Amygdala (tissue), 56 donors: Measurements from ENCODE around the gene DNALI1.
"Not testable (repeated sequence)": the region's sequence is repeated elsewhere in the genome, so short reads cannot be mapped to it uniquely, and the experiment has no call there.

Experiments used
- DNase-seq, 56 donors: peaks; one replicate each; lab custom pipeline; 2025; lab: John Stamatoyannopoulos, UW

The DNALI1 gene

DNA sequence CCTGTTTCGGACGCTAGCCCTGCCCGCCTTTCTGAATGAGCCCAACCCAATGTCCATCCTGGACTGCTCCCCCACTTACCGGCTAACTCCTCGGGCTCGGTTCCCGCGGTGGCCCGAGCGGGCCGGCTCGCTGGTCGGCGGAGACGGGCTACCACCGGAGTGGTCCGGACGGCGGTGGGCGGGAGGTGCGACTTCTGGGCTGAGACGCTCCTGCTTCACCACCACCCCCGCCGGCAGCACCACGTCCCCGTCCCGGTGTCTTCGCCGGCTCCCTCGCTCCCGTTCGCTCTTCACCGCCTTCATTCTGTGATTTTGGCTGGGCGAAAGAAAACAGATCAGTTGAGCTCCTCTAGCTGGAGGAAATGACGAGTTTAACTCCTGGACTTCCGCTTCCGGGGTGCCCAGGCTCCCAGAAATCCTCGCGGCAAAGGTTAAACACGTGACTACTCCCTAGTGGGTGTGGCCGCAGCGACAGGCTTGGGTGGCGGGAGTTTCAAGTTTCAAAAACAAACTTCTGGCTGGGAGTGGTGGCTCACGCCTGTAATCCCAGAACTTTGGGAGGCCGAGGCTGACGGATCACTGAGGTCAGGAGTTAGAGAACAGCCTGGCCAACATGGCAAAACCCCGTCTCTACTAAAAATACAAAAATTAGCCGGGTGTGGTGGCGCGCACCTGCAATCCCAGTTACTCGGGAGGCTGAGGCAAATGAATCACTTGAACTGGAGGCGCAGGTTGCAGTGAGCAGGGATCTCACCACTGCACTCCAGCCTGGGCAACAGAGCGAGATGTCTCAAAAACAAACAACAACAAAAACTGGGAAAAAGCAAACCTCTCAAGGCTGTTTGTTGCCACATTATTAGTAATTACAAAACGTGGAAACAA lies 2.6 kb upstream of the DNALI1 start, which contains the start of gene SNIP1:
SNIP1 (minus strand) TSS at position 367 of the 882 bp plus-strand sequence; CDS start at position 303, 64 bp downstream.
- DNase-seq, result peak; percentile 56 to 99 (median 92)

GRCh38 chr1:37557402-37557801 lies 662 bp downstream of the DNALI1 start:
- no peak for DNase-seq

- DNase-seq, result peak in 1 of 56 donors; percentile 4
Observed at GRCh38 chr1:37558411-37558810, 1.7 kb downstream of the DNALI1 start.

GRCh38 chr1:37559080-37559479 lies 2.3 kb downstream of the DNALI1 start:
- no peak for DNase-seq

DNA sequence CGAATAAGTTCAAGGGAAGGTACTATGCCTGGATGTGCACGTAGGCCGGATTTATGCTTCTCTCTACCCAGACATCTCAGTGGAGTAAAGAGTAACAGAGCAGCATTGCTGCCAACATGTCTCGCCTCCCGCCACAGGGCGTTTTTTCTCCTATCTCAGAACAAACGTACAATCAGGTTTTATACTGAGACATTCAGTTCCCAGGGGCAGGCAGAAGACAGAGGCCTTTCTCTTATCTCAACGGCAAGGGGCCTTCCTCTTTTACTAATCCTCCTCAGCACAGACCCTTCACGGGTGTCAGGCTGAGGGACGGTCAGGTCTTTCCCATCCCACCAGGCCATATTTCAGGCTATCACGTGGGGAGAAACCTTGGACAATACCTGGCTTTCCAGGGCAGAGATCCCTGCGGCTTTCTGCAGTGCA lies 3.2 kb downstream of the DNALI1 start:
- DNase-seq, result not testable (repeated sequence)

- DNase-seq, result no peak
Observed at GRCh38 chr1:37560401-37561132, 3.8 kb downstream of the DNALI1 start.

DNA sequence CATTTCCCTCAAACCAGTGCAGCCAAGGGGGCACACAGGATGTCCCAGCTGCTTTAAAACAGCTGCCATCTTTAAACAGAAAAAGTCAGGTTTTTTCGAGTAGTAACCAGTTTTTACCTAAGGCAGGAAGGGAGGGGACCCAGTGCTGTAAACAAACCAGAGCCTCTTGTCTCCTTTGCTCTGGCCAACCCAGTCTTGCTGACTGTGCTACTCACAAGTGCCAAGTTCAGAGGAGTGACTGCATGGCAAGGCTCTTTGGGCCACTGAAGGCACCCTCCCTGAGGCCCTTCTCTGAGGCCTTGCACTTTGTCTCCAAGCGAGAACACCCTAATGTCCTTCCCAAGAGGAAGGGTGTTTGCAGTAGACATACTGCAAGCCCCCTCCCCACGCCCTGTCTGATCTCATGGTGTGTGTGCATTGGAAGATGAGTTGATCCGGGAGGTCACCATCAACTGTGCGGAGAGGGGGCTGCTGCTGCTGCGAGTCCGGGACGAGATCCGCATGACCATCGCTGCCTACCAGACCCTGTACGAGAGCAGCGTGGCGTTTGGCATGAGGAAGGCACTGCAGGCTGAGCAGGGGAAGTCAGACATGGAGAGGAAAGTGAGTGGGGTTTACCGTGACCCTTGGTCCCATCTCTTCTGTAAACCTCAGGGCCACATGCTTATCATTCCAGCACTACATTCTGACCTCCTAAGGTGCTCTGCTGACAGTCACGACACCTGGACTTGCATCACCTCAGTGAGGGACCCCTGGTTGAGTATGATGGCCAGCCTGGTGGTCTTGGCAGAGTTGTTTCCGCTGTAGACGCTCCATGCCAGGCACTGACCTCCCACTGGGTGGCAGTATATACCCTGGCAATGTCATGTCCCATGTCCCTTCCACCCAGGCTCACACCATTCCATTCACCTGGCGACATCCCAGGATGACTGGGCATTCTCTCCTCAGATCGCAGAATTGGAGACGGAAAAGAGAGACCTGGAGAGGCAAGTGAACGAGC lies 4.7 kb downstream of the DNALI1 start:
- DNase-seq, result no peak

DNA sequence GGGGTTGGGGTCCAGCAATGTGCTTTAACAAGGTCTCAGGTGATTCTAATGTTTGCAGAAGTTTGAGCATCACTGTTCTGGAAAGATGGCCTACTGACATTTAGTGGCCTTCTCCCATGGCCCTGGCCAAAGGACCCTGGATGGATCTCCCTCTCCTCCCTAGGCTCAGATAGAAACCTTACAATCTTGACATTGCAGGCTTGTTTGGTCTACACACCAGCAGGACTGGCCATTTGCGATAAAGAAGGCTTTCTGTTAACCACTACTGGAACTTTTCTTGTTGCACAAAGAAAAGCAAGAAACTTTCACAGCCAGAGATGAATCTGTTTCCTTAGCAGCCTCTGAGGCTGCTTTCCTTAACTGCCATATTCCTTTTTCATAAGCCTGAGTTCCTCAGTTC lies 6.2 kb downstream of the DNALI1 start:
- no peak for DNase-seq

- DNase-seq, result no peak
Observed at GRCh38 chr1:37564892-37565291, 8.2 kb downstream of the DNALI1 start.

DNA sequence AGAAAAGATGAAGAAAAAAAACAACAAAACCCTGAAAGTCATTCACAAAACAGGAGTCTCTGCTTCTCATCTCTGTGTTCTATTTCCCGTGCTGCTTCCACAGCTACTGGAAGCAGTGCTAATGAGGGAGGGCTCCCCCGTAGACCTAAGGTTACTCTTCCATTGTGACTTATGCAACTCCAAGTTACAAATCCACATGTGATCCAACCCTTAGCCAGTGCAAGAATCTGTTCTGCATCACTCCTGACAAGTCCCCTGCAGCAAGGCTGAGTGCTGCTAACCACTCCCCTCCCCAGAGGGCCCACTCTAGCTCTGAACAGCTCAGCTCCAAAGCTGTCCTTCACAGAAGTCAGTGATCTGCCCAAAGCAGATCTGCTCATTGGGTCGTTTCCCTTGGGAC lies 10.3 kb downstream of the DNALI1 start:
- DNase-seq, result no peak

DNA sequence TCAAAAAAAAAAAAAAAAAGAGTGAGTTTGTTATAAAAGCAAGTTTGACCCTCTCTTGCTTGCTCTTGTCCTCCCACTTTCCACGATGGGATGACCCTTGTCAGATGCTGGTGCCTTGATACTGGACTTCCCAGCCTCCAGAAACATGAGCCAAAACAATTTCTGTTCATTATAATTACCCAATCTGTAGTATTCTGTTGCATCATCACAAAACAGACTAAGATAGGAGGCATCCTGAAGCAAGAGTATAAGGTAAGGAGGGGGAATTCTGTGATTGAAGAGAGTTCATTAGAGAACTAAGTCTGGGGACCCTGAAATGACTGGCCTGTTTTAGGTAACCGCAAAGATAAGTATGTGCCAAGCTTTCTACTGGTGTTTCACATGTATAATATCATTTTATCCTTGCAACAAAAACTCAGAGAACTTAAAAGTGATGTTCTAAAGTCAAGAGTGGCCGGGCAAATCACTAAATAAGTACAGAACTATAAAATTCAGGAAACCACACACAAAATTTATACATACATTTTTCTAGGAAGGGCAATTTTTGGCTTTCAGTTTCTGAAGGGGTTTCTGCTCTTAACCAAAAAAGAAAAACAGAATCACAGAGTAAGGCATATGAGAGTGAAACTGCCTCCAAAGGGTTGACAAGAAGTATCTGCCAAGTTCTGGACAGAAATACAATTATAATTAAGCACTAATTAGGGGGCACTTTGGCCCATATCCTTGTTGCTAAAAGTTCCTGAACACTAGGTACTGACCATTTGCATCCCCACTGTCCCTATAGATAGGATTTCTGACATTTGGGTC lies 14.0 kb downstream of the DNALI1 start:
- DNase-seq, result no peak

GRCh38 chr1:37574834-37575480 lies 18.2 kb downstream of the DNALI1 start:
- DNase-seq, result no peak

DNA sequence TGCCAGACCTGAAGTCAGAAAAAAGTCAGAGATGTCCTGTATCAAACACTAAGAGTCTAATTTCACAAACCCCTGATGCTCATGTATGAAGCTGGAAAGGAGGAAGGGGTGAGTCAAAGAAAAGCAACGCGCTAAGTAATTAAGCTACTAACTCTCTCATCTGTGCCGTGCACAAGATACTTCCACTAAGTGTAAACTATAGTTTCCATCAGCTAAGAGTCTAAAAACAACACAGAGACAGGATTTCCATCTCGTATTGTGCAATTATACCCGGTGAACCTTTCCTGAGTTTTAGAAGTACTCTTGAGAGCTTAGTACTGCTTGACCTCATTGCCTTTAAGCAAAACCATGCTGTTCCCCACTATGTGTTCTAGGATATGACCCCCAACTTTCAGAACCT lies 19.0 kb downstream of the DNALI1 start:
- DNase-seq, result no peak

GRCh38 chr1:37584544-37584943 lies 27.8 kb downstream of the DNALI1 start:
- not testable (repeated sequence) for DNase-seq

- DNase-seq, result no peak
Observed at GRCh38 chr1:37588939-37589338, 32.2 kb downstream of the DNALI1 start.

GRCh38 chr1:37593726-37594125 lies 37.0 kb downstream of the DNALI1 start:
- no peak for DNase-seq

DNA sequence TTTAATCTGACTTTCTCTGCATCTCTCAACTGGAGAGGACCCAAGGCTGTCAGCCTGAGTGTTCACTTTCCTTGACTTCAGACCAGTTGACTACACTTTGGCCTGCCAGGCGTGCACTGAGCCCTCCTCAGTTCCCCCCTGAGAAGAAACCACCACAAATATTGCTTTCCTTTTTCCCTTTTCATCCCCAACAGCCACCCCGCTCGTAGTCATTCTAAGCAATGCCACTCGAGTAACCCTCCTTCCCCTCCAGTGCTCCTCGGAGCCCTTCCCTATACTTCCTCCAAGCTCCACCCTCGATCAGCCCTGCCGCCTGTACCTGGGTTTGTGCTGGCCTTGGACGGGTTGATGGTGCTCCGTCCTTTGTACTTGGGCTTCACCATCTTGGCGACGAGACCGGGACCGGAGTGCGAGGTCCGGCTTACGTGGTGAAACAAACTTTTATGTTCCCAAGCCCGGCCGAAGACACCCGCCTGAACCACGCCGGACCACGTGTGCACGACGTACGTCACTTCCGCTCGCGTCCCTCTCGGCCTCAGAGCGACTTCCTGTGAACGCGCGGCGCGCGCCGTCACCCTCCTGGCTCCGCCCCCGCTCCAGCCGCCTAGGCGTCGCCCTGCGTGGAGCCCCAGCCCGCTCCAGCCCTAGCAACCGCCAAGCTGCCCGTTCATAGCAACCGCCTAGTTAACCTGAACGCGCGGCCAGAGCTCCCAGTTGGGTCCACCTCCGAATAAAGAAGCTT lies 38.9 kb downstream of the DNALI1 start, which contains the start of gene GNL2:
GNL2 (minus strand) TSS at position 498 of the 742 bp plus-strand sequence; CDS start at position 383, 115 bp downstream.
- DNase-seq, result peak; percentile 43 to 97 (median 89)

DNA sequence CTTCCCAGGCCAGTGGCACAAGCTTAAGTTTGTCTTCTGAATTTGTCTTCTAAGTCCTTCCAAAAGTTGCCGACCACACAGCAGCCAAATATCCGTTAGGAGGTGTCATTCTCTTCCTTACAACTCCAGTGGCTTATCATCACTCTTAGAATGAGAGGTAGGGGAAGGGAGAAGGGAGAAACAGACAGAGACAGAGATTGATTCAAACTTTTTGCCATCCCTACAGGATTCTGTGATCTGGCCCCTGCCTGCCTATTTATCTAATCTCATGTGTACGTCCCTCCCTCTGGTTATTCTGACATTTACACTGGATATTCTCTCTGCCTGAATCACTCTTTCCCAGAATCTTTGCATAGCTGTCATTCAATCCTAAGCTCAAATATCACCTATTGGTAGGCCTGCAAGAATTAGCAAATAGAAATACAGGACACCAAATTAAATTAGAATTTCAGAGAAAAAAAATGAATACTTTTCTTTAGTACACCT lies 39.5 kb downstream of the DNALI1 start:
- no peak for DNase-seq
